ENCODE results near the gene PPL. TPM values are rescaled to one million over a fixed set of nuclear protein-coding genes. Genes with fewer than 3 reads are reported as not detected.

PPL gene
- total and polyA plus RNA-seq, 2 of the 8 experiments (the other 6 are each of a cell fraction or from before 2014, with no cell fraction given), result 11.3 to 29.5 TPM

DNA sequence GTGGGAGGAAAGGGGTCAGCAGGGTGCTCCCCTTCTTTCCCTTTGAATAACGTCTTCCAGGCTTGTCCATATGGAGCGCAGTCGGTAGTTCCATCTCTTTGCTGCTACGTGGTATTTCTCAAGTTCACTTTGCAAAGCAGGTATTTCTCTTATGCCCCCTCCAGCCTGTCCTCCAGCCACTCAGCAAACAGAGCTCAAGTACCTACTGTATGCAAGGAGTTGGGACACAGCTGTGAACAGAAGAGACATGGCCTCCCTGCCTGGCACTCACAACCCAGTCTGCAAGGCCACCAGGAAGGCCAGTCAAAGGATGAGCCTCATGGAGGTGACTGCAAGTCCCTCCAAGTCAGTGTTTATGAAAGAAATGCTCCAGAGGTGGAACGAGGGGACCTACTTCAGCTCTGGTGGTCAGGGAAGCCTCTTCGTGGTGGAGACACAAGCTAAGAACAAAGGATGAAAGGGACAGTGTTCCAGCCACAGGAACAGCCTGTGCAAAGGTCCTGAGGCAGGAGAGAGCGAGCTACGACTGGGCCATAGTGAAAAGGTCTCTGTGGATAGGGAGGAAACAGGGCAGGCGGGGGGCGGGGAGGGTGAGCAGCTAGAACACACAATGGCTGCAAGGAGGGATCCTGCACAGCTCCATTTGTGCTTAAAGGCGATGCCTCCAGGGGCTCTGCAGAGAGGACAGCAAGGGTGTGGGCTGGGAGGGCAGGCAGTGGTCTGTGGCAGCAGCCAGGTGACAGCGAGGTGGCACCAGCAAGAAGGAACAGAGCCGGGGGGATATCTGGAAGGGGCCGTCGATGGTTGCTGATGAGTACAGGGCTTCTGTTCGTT, 32.6 kb downstream of the PPL start:
- no peak overlapping the region for H3K9ac ChIP-seq (replicated peaks in 1 of 4; ENCODE audit: extremely low read depth in 1 of 4, low read depth in 3 of 4, low read length in 3 of 4)
- CTCF ChIA-PET (ENCODE audit: partially characterized antibody), result interaction anchor here (1.1 to 1.2 kb wide), 3 partner anchors 9 to 51 kb away, joined by 4 to 5 read pairs (median 4); no protein-coding TSS in a partner anchor
- no peaks in the 10 kb centered on the region for H4K20me1 ChIP-seq (replicated peaks in 1 of 2; ENCODE audit: control insufficient read depth in 1 of 2, insufficient read depth in 2 of 2, low read length in 2 of 2)
- H2BK20ac ChIP-seq (ENCODE audit: low read length), result no peak overlapping the region
- no peak overlapping the region for H4K91ac ChIP-seq (replicated peaks; ENCODE audit: insufficient read length, low read length)
- H3K79me2 ChIP-seq (ENCODE audit: control insufficient read depth in 1 of 2, insufficient read depth in 2 of 2, low read length in 2 of 2), result no peaks in the 10 kb centered on the region
- H3K4me3 ChIP-seq (ENCODE audit: extremely low read depth in 1 of 4, insufficient read depth in 2 of 4, low read depth in 3 of 4, low read length in 4 of 4), result no peak overlapping the region
- no peaks in the 10 kb centered on the region for H3K79me1 ChIP-seq (ENCODE audit: low read depth, low read length)
- no peak overlapping the region for H4K8ac ChIP-seq (ENCODE audit: extremely low read depth, insufficient read depth, low read length)
- H3K9me3 ChIP-seq (ENCODE audit: insufficient read depth in 2 of 2, low read depth in 1 of 2, low read length in 1 of 2), result no peaks in the 10 kb centered on the region
- H2BK120ac ChIP-seq (replicated peaks; ENCODE audit: low read depth, low read length), result no peak overlapping the region
- no peaks in the 10 kb centered on the region for H3K4me1 ChIP-seq (replicated peaks in 1 of 4; ENCODE audit: control insufficient read depth in 3 of 4, insufficient read depth in 4 of 4, low read length in 3 of 4)
- no peak for DNase-seq (ENCODE audit: low read depth in 1 of 2, low spot score in 2 of 2)
- no peak overlapping the region for H2BK15ac ChIP-seq (ENCODE audit: low read length)
- H3K27me3 ChIP-seq (replicated peaks in 1 of 4; ENCODE audit: control insufficient read depth in 3 of 4, extremely low read depth in 1 of 4, insufficient read depth in 3 of 4, low read length in 3 of 4), result no peaks in the 10 kb centered on the region
- 83% methylated on average over 16 of the region's 16 CpGs; no CpG with 5 or more reads in 1 of the 2 experiments for WGBS, 2 experiments (ENCODE audit: extremely low coverage in 1 of 2, insufficient coverage in 1 of 2, insufficient read length in 1 of 2, insufficient replicate concordance in 2 of 2, low coverage in 1 of 2, low lambda C conversion rate in 2 of 2, missing lambda C conversion rate in 1 of 2)
- no peak overlapping the region for H3K23ac ChIP-seq (ENCODE audit: insufficient read length)
- H2AFZ ChIP-seq (ENCODE audit: low read length), result no peak overlapping the region
- no peaks in the 10 kb centered on the region; the same call in 1 of the 2 replicates for H3K23me2 ChIP-seq (ENCODE audit: low read depth, low read length)
- no peak overlapping the region for H4K5ac ChIP-seq (ENCODE audit: insufficient read length, low read depth, low read length)
- no peak overlapping the region for H2BK12ac ChIP-seq (ENCODE audit: low read depth, low read length)
- H3K4me2 ChIP-seq (ENCODE audit: insufficient read depth in 1 of 2, low read depth in 2 of 2, low read length in 2 of 2), result no peak overlapping the region
- H3K18ac ChIP-seq (ENCODE audit: extremely low read depth, low read length), result no peak overlapping the region
- no peak overlapping the region for H2AK5ac ChIP-seq (ENCODE audit: low read depth, low read length)
- H3K14ac ChIP-seq (ENCODE audit: insufficient read length), result no peak overlapping the region
- POLR2A ChIA-PET (ENCODE audit: partially characterized antibody), result interaction anchor here (0.7 to 1.1 kb wide), 2 partner anchors 11 to 43 kb away, joined by 3 read pairs; no protein-coding TSS in a partner anchor
- no peak overlapping the region for H3K27ac ChIP-seq (ENCODE audit: low read depth, low read length)
- no peak for FAIRE-seq
- no peak overlapping the region for H2BK5ac ChIP-seq (ENCODE audit: low read depth, low read length)
- H3K56ac ChIP-seq (replicated peaks; ENCODE audit: insufficient read length, low read depth, low read length), result no peak overlapping the region
- no peak overlapping the region for H3K4ac ChIP-seq (replicated peaks; ENCODE audit: insufficient read length, low read depth, low read length)
- H3K36me3 ChIP-seq (ENCODE audit: control insufficient read depth in 2 of 4, insufficient read depth in 4 of 4, low read length in 3 of 4), result peaks cover 0 to 5% (median 3%) of the 10 kb centered on the region in 4 experiments; a peak in 4 of 8 replicates
- TF ChIP-seq YY1 (IDR thresholded peaks at IDR 0.05; ENCODE audit: low read depth, low read length) (no peak), TAF7 (optimal IDR thresholded peaks at IDR 0.05; ENCODE audit: borderline replicate concordance, low read depth, low read length) (no peak), SUZ12 (IDR thresholded peaks at IDR 0.05; ENCODE audit: low read length) (no peak), HDAC6 (IDR thresholded peaks at IDR 0.05; ENCODE audit: low read depth, low read length) (no peak), CREB1 (IDR thresholded peaks at IDR 0.05) (no peak), SIX5 (IDR thresholded peaks at IDR 0.05; ENCODE audit: low read depth, low read length) (no peak), NANOG (IDR thresholded peaks at IDR 0.05; ENCODE audit: insufficient read depth, low read depth, low read length, poor library complexity, severe bottlenecking) (no peak), GABPA (IDR thresholded peaks at IDR 0.05; ENCODE audit: borderline replicate concordance, insufficient read depth, low read length) (no peak)
- TF ChIP-seq, protein P1, sequence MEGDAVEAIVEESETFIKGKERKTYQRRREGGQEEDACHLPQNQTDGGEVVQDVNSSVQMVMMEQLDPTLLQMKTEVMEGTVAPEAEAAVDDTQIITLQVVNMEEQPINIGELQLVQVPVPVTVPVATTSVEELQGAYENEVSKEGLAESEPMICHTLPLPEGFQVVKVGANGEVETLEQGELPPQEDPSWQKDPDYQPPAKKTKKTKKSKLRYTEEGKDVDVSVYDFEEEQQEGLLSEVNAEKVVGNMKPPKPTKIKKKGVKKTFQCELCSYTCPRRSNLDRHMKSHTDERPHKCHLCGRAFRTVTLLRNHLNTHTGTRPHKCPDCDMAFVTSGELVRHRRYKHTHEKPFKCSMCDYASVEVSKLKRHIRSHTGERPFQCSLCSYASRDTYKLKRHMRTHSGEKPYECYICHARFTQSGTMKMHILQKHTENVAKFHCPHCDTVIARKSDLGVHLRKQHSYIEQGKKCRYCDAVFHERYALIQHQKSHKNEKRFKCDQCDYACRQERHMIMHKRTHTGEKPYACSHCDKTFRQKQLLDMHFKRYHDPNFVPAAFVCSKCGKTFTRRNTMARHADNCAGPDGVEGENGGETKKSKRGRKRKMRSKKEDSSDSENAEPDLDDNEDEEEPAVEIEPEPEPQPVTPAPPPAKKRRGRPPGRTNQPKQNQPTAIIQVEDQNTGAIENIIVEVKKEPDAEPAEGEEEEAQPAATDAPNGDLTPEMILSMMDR (IDR thresholded peaks at IDR 0.05; ENCODE audit: control extremely low read depth in 1 of 3, insufficient read depth in 1 of 3, low read depth in 1 of 3, low read length in 3 of 3), result no peak

All from H1 (cell line).